ENCODE data around the gene GABRA4.

Gene GABRA4

GRCh38 chr4:46975812-46976553 is 17.4 kb downstream of the GABRA4 start:
- no peak for TF ChIP-seq CTCF (IDR thresholded peaks at IDR 0.05)

- no peak for TF ChIP-seq CTCF (IDR thresholded peaks at IDR 0.05)
These were observed 18.4 kb downstream of the GABRA4 start for GRCh38 chr4:46974891-46975543.

GRCh38 chr4:46968847-46969246 is 24.5 kb downstream of the GABRA4 start:
- TF ChIP-seq CTCF (IDR thresholded peaks at IDR 0.05) = no peak

GRCh38 chr4:46967631-46968030 is 25.8 kb downstream of the GABRA4 start:
- TF ChIP-seq CTCF (IDR thresholded peaks at IDR 0.05) = no peak

GRCh38 chr4:46958742-46959488 is 34.5 kb downstream of the GABRA4 start:
- no peak for TF ChIP-seq CTCF (IDR thresholded peaks at IDR 0.05)

- no peak for TF ChIP-seq CTCF (IDR thresholded peaks at IDR 0.05)
These were observed 36.9 kb downstream of the GABRA4 start for GRCh38 chr4:46956451-46956850.

- TF ChIP-seq CTCF (IDR thresholded peaks at IDR 0.05) = no peak
These were observed 37.8 kb downstream of the GABRA4 start for GRCh38 chr4:46955601-46956000.
